IPS-NIHi7 (cell line): Measurements from ENCODE around the gene CDSN.
A peak's percentile ranks its signal among the peaks of the same experiment; 100 is the strongest.
"Not testable (repeated sequence)": the region's sequence is repeated elsewhere in the genome, so short reads cannot be mapped to it uniquely, and the experiment has no call there.

Experiments used
- DNase-seq: peaks from one replicate; pipeline ENCODE4 v3.0.0; 2012; ENCODE audit warnings: mixed read lengths; ENCODE audit errors: extremely low spot score

CDSN gene

GRCh38 chr6:31086788-31087440 lies 33.3 kb downstream of the CDSN start:
- DNase-seq, result no peak

DNA sequence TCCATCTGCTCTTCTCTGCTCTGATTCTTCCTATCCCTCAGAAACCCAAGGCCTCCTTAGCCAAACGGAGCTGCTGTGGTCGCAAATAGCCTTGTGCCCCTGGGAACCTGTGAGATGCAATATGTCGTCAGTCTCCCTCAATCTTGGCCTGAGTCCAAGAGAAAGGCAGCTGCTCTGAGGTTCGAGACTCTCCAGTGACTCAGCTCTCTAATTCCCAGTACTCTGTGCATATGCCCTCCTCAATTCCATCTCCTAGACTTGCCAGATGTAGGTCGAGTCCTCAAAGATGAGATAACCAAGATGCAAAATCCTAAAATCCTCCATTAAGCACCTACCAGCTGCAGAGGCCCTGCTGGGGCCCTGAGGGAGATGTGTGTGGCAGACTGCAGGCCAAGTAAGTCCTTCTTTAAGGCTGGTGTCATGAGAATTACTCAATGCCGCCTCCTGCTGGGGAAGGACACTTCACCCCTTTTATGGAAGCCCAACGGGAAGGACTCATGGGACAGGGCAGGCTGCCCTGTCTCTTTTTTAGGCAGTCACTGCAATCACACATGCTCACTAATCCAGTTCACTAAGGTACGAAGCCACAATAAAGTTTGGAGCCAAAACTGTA lies 36.4 kb downstream of the CDSN start:
- DNase-seq, result peak; percentile 74

GRCh38 chr6:31081872-31082271 lies 38.4 kb downstream of the CDSN start:
- no peak for DNase-seq

GRCh38 chr6:31079656-31080261 lies 40.5 kb downstream of the CDSN start:
- peak; percentile 75 for DNase-seq

DNA sequence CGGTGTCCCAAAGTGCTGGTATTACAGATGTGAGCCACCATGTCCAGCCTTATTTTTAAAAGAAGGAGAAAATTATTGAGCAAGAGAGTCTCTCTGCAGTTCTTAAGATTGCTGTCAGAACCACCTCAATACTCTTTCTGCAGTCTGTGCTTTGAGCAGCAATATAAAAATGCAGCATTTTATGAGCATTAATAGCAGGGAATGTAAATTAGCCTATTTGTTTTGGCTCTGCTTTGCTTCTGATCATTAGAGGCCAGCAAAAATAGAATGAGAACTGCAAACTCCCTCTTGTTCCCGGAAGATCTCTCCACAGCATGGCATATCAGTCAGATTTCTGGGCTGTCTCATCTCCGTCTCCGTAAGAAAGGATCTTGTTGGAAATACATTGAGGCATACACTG lies 43.6 kb downstream of the CDSN start:
- no peak for DNase-seq

- no peak for DNase-seq
These were observed 44.7 kb downstream of the CDSN start for GRCh38 chr6:31075528-31075927.

- DNase-seq, result no peak
These were observed 45.8 kb downstream of the CDSN start for GRCh38 chr6:31074401-31074800.

- DNase-seq, result peak; percentile 81
These were observed 49.5 kb downstream of the CDSN start for GRCh38 chr6:31070711-31071197.

DNA sequence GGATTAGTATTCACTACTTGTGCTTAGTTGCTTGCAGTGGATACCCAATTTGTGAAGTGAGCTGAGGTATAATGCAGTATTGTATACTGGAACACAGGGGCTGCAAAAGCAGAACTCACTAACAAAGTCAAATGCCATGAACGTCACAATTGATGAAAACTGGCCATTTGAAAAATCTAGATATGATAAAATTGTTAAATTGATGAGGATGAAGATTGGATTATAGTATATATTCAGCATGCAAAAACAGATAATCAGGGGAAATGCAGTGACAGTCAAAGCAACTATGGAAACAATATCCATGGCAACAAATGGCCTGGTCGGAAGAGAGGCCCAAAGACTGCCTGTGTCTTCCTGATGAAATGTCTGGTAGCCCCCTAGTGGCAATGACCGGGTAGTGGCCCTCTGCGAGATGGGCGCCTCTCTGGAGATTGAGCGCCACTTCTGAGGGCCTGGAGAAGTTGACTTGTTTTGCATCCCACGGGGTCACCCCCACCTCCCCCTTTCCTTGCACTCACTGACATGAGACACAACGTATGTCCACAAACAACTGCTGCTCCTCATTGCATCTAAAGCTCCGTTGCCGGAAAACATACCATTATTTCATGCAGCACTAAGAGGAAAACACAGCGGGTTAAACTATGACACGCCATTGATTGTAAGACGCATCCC lies 51.4 kb downstream of the CDSN start:
- DNase-seq, result peak; percentile 82

DNA sequence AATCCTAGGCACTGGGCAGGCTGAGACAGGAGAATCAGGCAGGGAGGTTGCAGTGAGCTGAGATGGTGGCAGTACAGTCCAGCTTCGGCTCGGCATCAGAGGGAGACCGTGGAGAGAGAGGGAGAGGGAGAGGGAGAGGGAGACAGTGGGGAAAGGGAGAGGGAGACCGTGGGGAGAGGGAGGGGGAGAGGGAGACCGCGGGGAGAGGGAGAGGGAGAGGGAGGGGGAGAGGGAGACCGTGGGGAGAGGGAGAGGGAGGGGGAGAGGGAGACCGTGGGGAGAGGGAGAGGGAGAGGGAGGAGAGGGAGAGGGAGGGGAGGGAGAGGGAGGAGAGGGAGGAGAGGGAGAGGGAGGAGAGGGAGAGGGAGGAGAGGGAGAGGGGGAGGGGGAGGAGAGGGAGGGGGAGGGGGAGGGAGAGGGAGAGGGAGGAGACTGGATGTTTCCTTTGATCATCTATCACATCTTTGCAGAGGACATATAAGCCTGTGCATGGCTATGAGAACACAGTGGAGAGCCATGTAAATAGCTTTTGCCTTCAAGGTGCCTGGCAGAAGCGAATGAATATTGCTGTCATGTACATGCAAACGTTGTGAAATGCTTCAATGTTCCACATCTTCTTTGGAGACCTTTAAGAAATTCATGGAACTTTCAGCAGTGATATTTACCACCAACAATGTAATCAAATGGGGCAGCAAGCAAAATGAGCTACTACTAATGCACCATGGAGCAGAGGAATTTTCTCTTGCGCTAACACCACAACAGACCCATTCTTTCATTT lies 52.2 kb downstream of the CDSN start:
- not testable (repeated sequence) for DNase-seq

DNA sequence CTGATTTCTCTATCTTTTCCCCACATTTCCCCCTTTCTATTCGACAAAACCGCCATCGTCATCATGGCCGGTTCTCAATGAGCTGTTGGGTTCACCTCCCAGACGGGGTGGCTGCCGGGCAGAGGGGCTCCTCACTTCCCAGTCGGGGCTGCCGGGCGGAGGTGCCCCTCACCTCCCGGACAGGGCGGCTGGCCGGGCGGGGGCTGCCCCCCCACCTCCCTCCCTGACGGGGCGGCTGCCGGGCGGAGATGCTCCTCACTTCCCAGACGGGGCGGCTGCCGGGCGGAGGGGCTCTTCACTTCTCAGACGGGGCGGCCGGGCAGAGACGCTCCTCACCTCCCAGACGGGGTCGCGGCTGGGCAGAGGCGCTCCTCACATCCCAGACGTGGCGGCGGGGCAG lies 53.2 kb downstream of the CDSN start:
- not testable (repeated sequence) for DNase-seq

- DNase-seq, result no peak
These were observed 54.7 kb downstream of the CDSN start for GRCh38 chr6:31065556-31065955.
